RWPE2 (cell line): ENCODE measurements around the gene ABL1.
"Not testable (repeated sequence)": the region's sequence is repeated elsewhere in the genome, so short reads cannot be mapped to it uniquely, and the experiment has no call there.

Experiments
- ATAC-seq: fragments of 200-7000 bp; cut with Tn5 transposase; 3 replicates; pipeline ENCODE4 v1.9.1; 2021; ENCODE audit warnings: low read depth
- DNase-seq: peaks from one replicate; pipeline ENCODE4 v3.0.0-alpha.2; 2020; ENCODE audit warnings: low spot score
- H3K27ac ChIP-seq: fragments of 450-650 bp; 2 replicates; pipeline ENCODE4 v1.5.1; 2017; ENCODE audit warnings: mild to moderate bottlenecking; ENCODE audit not compliant: poor library complexity, severe bottlenecking
- H3K27me3 ChIP-seq: fragments of 250-450 bp; sonication (Bioruptor Pico); 2 replicates; pipeline ENCODE4 v1.5.1; 2021; ENCODE audit warnings: mild to moderate bottlenecking, moderate library complexity; ENCODE audit not compliant: insufficient read depth, poor library complexity, severe bottlenecking
- H3K36me3 ChIP-seq: fragments of 250-450 bp; sonication (Bioruptor Pico); 2 replicates; pipeline ENCODE4 v1.5.1; 2020; ENCODE audit warnings: low read depth, mild to moderate bottlenecking, moderate library complexity
- H3K4me1 ChIP-seq: fragments of 250-450 bp; sonication (Bioruptor Pico); 2 replicates; pipeline ENCODE4 v1.5.1; 2021; ENCODE audit warnings: mild to moderate bottlenecking, moderate library complexity; ENCODE audit not compliant: insufficient read depth, poor library complexity, severe bottlenecking
- H3K4me3 ChIP-seq: fragments of 250-450 bp; sonication (Bioruptor Pico); 2 replicates; pipeline ENCODE4 v1.5.1; 2021; ENCODE audit warnings: mild to moderate bottlenecking, moderate library complexity; ENCODE audit not compliant: severe bottlenecking
- H3K9me3 ChIP-seq: fragments of 250-450 bp; sonication (Bioruptor Pico); 2 replicates; pipeline ENCODE4 v1.5.1; 2021; ENCODE audit warnings: mild to moderate bottlenecking, moderate library complexity; ENCODE audit not compliant: severe bottlenecking
- CTCF ChIP-seq: fragments of 450-650 bp; IDR thresholded peaks from one replicate; pipeline ENCODE4 v1.5.1; 2017; ENCODE audit warnings: mild to moderate bottlenecking, moderate library complexity; ENCODE audit not compliant: poor library complexity, severe bottlenecking

ABL1 gene

DNA sequence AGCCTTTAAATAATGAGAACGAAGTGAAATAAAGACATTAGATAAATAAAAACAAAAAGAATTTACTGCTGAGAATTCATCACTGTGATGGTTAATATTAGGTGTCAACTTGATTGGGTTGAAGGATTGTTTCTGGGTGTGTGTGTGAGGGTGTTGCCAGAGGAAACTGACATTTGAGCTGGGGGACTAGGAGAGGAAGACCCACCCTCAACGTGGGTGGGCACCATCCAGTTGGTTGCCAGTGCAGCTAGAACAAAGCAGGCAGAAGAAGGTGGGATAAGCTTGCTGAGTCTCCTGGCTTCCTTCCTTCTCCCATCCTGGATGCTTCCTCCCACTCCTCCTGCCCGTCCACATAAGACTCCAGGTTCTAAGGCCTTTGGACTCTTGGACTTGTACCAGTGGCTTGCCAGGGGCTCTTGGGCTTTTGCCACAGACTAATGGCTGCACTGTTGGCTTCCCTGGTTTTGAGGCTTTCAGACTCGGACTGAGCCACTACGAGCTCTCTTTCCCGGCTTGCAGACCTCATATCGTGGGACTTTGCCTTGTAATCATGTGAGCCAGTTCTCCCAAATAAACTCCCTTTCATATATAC, 43.7 kb upstream of the ABL1 start:
- no peak for DNase-seq
- peaks cover 36% of the 10 kb centered on the region for H3K9me3 ChIP-seq
- TF ChIP-seq CTCF, result no peak
- H3K27ac ChIP-seq, result no peak overlapping the region
- H3K27me3 ChIP-seq, result no peaks in the 10 kb centered on the region
- H3K4me1 ChIP-seq, result no peaks in the 10 kb centered on the region
- ATAC-seq, result no peak
- H3K36me3 ChIP-seq, result no peaks in the 10 kb centered on the region
- no peak overlapping the region for H3K4me3 ChIP-seq

- H3K9me3 ChIP-seq, result peaks cover 27% of the 10 kb centered on the region
- no peaks in the 10 kb centered on the region for H3K27me3 ChIP-seq
- no peak overlapping the region for H3K4me3 ChIP-seq
- DNase-seq (no peak), ATAC-seq (no peak)
- no peaks in the 10 kb centered on the region for H3K4me1 ChIP-seq
- no peaks in the 10 kb centered on the region for H3K36me3 ChIP-seq
- no peak for TF ChIP-seq CTCF
- no peak overlapping the region for H3K27ac ChIP-seq
These were observed 41.5 kb upstream of the ABL1 start for GRCh38 chr9:130793589-130793988.

- not testable (repeated sequence) for H3K27ac ChIP-seq, H3K4me3 ChIP-seq, H3K36me3 ChIP-seq, H3K4me1 ChIP-seq, H3K27me3 ChIP-seq, ATAC-seq, DNase-seq
- H3K9me3 ChIP-seq, result peaks cover 23% of the 10 kb centered on the region
These were observed 41.0 kb upstream of the ABL1 start for GRCh38 chr9:130794021-130794420.

DNA sequence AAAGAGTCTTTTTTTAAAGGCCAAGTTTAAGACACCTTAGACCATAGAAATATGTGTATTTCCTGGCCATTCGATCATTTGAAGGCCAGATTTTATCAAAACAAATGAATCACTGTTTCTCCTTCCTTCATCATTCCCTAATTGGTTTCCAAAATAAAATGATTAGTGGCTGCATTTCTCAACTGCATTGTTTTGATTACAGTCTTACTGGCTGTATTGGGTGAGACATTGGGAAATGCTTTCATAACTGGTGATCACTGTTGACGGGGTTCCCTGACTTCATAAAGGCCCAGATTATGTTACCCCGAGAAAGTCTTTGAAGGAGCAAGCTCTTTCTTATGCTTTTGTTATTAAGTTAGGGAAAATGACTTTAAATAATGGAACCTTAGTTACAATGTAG, 40.6 kb upstream of the ABL1 start:
- not testable (repeated sequence) for H3K4me1 ChIP-seq, H3K4me3 ChIP-seq, DNase-seq, H3K27ac ChIP-seq, H3K27me3 ChIP-seq, ATAC-seq, H3K36me3 ChIP-seq
- peaks cover 23% of the 10 kb centered on the region for H3K9me3 ChIP-seq

DNA sequence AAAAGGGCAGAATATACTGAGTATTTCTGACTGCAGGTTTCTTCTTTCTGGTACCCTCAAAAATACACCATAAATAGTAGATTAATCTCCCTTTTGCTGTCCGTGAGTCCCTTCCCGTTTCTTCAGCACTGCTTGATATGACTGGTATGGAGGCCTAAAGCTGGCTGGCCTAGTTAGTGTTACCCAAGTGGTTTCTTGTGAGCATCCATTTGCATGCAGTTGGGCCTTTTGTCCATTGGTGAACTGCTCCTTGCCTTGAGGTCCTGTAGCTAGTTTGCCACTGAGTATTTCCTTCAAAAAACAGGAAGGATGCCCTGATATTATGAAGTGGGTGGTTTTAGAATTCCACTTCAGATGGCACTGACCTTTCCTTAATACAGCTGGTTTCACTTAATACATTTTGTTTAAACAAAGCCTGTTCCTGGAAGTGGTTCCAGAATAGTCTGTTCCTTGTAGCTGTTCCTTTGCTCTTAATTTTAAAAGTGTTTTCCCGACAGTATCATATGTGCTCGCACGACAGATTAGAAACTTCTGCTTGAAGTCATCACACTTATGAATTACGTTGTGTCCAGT, 40.0 kb upstream of the ABL1 start:
- Histone ChIP-seq H3K4me3 (no peak overlapping the region), H3K36me3 (no peaks in the 10 kb centered on the region), H3K9me3 (peaks cover 20% of the 10 kb centered on the region), H3K4me1 (no peaks in the 10 kb centered on the region), H3K27ac (no peak overlapping the region), H3K27me3 (no peaks in the 10 kb centered on the region)
- ATAC-seq (no peak), DNase-seq (no peak)
- no peak for TF ChIP-seq CTCF

- H3K27ac ChIP-seq, H3K4me3 ChIP-seq, ATAC-seq, H3K4me1 ChIP-seq, DNase-seq, H3K27me3 ChIP-seq, H3K36me3 ChIP-seq: not testable (repeated sequence)
- peaks cover 20% of the 10 kb centered on the region for H3K9me3 ChIP-seq
These were observed 31.9 kb upstream of the ABL1 start for GRCh38 chr9:130803116-130803515.
